Neural crest cell (in vitro differentiated cells): ENCODE results near the gene CHPT1. TPM values are rescaled to one million over a fixed set of nuclear protein-coding genes. Genes with fewer than 3 reads are reported as not detected.
A peak's percentile ranks its signal among the peaks of the same experiment; 100 is the strongest.

Experiments used
- DNase-seq: peaks from one replicate; pipeline ENCODE4 v3.0.0; 2021; ENCODE audit warnings: low read depth, mixed read lengths, low spot score
- H3K27ac Mint-ChIP-seq: one replicate; pipeline ENCODE4 v1.8.0; 2021; ENCODE audit warnings: mild to moderate bottlenecking, mixed read lengths; ENCODE audit not compliant: unreplicated experiment
- H3K27me3 Mint-ChIP-seq: 2 replicates; pipeline ENCODE4 v1.8.0; 2021; ENCODE audit warnings: low read depth, mild to moderate bottlenecking, mixed read lengths
- H3K36me3 Mint-ChIP-seq: 2 replicates; pipeline ENCODE4 v1.8.0; 2021; ENCODE audit warnings: low read depth, mild to moderate bottlenecking, mixed read lengths
- H3K4me1 Mint-ChIP-seq: 2 replicates; pipeline ENCODE4 v1.8.0; 2021; ENCODE audit warnings: mixed read lengths
- H3K4me3 Mint-ChIP-seq: one replicate; pipeline ENCODE4 v1.8.0; 2021; ENCODE audit warnings: mild to moderate bottlenecking, mixed read lengths
- H3K9me3 Mint-ChIP-seq: 2 replicates; pipeline ENCODE4 v1.8.0; 2021; ENCODE audit warnings: mixed read lengths
- total RNA-seq: library from RNA; stranded (reverse); gene quantifications from 2 replicates; pipeline ENCODE4 v1.2.1, GENCODE V29; 2021
- TF ChIP-seq, protein P1 (sequence below): fragments of 200-600 bp; sonication (generic); conservative IDR thresholded peaks from 2 replicates; pipeline ENCODE4 v1.5.0; 2021; ENCODE audit warnings: antibody characterized with exemption, mild to moderate bottlenecking

CHPT1 gene
- total RNA-seq, 1 donor from 2014 or later, result 20.7 TPM

DNA sequence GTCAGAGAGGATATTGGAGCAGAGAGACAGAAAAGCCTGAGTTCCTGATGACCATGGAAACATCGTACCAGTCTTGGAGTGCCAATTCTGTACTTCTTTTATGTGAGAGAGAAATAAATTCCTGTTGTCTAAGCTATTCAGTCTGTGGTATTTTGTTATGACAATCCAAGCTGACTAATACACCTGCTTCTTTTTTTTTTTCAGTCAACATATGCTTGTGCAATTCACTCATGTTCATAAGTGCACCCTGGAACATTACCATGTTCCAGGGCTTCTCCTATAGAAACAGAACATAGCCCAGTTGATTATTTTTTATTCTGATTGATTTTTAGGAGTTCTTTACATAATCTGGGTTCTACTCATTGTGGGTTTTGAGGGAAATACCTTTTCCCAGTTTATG lies 1.7 kb upstream of the CHPT1 start:
- Mint-ChIP-seq H3K4me1 (peaks cover 39% of the 10 kb centered on the region), H3K27me3 (peaks cover 10% of the 10 kb centered on the region), H3K27ac (no peak overlapping the region), H3K4me3 (peak overlapping the region; percentile 92), H3K36me3 (no peaks in the 10 kb centered on the region), H3K9me3 (no peaks in the 10 kb centered on the region)
- DNase-seq, result no peak
- TF ChIP-seq, protein P1, sequence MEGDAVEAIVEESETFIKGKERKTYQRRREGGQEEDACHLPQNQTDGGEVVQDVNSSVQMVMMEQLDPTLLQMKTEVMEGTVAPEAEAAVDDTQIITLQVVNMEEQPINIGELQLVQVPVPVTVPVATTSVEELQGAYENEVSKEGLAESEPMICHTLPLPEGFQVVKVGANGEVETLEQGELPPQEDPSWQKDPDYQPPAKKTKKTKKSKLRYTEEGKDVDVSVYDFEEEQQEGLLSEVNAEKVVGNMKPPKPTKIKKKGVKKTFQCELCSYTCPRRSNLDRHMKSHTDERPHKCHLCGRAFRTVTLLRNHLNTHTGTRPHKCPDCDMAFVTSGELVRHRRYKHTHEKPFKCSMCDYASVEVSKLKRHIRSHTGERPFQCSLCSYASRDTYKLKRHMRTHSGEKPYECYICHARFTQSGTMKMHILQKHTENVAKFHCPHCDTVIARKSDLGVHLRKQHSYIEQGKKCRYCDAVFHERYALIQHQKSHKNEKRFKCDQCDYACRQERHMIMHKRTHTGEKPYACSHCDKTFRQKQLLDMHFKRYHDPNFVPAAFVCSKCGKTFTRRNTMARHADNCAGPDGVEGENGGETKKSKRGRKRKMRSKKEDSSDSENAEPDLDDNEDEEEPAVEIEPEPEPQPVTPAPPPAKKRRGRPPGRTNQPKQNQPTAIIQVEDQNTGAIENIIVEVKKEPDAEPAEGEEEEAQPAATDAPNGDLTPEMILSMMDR, result no peak

DNA sequence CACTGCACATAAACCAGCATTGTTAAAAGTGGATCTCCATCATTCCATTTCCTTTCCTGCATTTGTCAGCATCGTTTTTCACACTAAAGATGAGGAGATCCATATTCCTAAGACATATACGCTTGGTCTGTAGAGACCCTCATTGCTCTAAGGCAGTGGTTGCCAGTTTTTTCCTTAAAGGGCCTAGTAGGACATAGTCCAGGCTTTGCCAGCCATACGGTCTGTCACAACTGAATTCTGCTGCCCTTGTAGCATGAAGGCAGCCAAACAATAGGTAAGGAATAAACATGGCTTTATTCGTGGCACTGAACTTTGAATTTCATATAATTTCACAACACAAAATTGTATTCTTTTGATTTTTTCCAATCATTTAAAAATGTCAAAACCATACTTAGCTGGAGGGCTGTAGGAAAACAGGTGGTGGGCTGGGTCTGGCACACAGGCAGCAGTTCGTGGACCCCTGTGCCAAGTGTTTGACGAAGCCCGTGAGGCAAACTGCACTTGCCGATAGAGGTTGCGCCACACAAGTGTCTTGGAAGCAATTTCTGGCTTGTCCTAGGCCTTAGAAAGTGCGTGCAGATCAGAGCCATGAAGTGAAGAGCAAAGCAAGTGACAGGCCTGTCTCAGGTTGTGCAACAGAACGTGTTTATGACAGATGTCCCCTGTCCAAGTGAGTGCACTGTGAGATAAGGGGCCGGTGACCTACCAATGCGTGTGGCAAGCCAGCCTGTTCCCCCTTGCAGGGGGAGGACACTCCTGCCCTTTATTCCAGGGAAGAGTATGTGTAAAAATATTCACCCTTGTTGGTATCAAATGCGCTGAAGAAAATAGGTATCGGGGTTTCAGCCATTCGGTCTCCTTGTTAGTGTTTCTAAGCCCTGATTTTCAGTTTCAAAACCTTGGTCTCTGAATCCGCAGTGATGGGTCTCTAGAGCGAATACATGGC lies 916 bp upstream of the CHPT1 start:
- Mint-ChIP-seq H3K27ac (peak overlapping the region; percentile 94), H3K9me3 (no peaks in the 10 kb centered on the region), H3K27me3 (peaks cover 10% of the 10 kb centered on the region), H3K4me3 (peak overlapping the region; percentile 92), H3K36me3 (no peaks in the 10 kb centered on the region), H3K4me1 (peaks cover 41% of the 10 kb centered on the region)
- DNase-seq, result no peak
- TF ChIP-seq, protein P1, result no peak

DNA sequence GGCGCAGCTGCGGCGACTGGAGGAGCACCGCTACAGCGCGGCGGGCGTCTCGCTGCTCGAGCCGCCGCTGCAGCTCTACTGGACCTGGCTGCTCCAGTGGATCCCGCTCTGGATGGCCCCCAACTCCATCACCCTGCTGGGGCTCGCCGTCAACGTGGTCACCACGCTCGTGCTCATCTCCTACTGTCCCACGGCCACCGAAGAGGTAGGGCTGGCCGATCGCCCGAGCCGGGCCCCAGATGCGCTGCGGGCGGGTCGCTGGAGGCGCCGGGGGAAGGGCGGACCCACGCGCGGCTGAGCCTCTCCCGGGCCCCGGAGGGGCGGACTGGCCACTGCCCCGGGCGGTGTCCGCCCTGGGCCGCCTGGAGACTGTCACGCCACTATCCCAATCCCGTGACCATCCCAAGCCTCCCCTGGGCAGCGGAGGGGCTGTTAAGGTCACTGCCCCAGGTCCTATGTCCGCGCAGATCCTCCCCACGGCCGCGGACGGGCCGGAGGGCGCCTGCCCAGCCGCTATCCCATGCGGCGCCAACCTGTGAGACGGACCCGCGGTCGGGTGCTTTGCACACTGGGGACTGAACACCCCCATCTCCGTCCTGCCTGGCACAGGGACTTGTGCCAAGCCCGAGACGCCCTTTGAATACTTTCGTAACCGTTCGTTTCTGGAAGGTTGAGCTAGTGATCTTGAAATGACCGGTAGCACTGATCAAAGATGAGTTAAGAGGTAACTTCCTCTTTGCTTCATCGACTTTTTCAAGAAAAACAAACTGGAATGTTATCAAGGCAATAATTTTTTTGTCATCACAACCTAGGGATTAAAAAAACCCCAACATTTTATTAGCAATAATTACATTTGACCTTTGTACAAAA lies 725 bp downstream of the CHPT1 start:
- peaks cover 10% of the 10 kb centered on the region for H3K27me3 Mint-ChIP-seq
- H3K36me3 Mint-ChIP-seq, result no peaks in the 10 kb centered on the region
- peaks cover 36% of the 10 kb centered on the region for H3K4me1 Mint-ChIP-seq
- H3K4me3 Mint-ChIP-seq, result peak overlapping the region; percentile 96
- DNase-seq, result peak; percentile 39
- TF ChIP-seq, protein P1, result no peak
- H3K9me3 Mint-ChIP-seq, result no peaks in the 10 kb centered on the region
- peak overlapping the region; percentile 70 for H3K27ac Mint-ChIP-seq

DNA sequence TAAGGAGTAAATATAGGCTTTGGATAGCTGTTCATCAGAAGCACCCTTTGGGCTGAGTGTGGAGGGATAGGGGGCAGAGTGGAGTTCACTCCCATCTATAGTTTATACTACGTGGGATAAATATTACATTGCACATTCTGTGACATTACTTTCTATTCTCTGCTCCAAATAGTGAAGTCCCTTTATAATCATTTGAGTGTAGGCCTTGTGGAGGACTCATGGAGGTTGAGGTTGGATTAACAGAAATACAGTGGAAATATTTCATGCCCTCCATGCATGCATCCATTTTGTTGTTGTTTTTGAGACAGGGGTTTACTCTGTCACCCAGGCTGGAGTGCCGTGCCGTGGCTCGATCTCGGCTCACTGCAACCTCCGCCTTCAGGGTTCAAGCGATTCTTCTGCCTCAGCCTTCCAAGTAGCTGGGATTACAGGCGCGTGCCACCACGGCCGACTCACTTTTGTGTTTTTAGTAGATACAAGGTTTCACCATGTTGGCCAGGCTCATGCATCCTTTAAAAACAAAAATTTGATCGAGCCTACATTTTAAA lies 1.4 kb downstream of the CHPT1 start:
- peak overlapping the region; percentile 96 for H3K4me3 Mint-ChIP-seq
- peaks cover 10% of the 10 kb centered on the region for H3K27me3 Mint-ChIP-seq
- no peaks in the 10 kb centered on the region for H3K36me3 Mint-ChIP-seq
- peaks cover 36% of the 10 kb centered on the region for H3K4me1 Mint-ChIP-seq
- DNase-seq, result no peak
- no peak overlapping the region for H3K27ac Mint-ChIP-seq
- no peaks in the 10 kb centered on the region for H3K9me3 Mint-ChIP-seq
- TF ChIP-seq, protein P1, result no peak

DNA sequence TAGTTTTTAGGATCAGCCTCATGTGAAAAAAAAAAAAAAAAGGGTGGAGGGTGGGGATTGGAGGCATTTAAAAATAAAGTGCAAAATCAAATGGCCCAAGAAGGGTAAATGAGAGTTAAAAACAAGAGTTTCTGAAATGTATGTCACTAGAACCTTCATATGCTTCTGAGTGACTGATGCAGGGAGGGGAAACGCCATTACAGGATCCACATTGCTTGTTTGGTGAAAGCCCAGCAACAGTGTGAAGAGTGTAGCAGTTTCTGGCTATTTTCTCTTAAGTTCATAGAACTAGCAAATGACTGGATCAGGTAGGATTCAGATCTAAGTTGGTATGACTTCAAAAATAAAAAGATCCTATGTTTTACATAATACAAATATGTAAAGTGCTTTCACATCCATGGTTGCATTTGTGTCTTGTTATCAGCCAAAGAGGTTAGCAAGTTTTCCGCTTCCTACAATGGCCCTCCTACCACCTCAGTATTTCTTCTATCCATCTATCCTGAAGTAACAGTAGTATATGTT lies 2.9 kb downstream of the CHPT1 start:
- H3K27ac Mint-ChIP-seq, result no peak overlapping the region
- no peaks in the 10 kb centered on the region for H3K36me3 Mint-ChIP-seq
- peak overlapping the region; percentile 78 for H3K4me3 Mint-ChIP-seq
- TF ChIP-seq, protein P1, result no peak
- peaks cover 36% of the 10 kb centered on the region for H3K4me1 Mint-ChIP-seq
- no peaks in the 10 kb centered on the region for H3K9me3 Mint-ChIP-seq
- no peak for DNase-seq
- peaks cover 8% of the 10 kb centered on the region for H3K27me3 Mint-ChIP-seq
